Measurements from ENCODE around the gene LMNA. TPM values are rescaled to one million over a fixed set of nuclear protein-coding genes. Genes with fewer than 3 reads are reported as not detected.

Gene LMNA
- total RNA-seq, 1 experiment from 2014 or later = 944 TPM

GRCh38 chr1:156104065-156104810 lies 10.3 kb upstream of the LMNA start:
- H3K36me3 ChIP-seq = no peaks in the 10 kb centered on the region
- H3K27ac ChIP-seq = peak overlapping the region; percentile 97
- DNase-seq (ENCODE audit: low read depth in 1 of 2, low spot score in 2 of 2) = peak; percentile 73 to 83
- peaks cover 68% of the 10 kb centered on the region for H3K4me1 ChIP-seq (replicated peaks)
- H3K9me3 ChIP-seq (replicated peaks) = no peaks in the 10 kb centered on the region
- H3K27me3 ChIP-seq (replicated peaks) = no peaks in the 10 kb centered on the region
- H3K4me3 ChIP-seq = no peak overlapping the region

GRCh38 chr1:156104861-156105832 lies 9.4 kb upstream of the LMNA start:
- Histone ChIP-seq H3K4me1 (replicated peaks) (peaks cover 67% of the 10 kb centered on the region), H3K4me3 (no peak overlapping the region)
- no peak for DNase-seq (ENCODE audit: low read depth in 1 of 2, low spot score in 2 of 2)

DNA sequence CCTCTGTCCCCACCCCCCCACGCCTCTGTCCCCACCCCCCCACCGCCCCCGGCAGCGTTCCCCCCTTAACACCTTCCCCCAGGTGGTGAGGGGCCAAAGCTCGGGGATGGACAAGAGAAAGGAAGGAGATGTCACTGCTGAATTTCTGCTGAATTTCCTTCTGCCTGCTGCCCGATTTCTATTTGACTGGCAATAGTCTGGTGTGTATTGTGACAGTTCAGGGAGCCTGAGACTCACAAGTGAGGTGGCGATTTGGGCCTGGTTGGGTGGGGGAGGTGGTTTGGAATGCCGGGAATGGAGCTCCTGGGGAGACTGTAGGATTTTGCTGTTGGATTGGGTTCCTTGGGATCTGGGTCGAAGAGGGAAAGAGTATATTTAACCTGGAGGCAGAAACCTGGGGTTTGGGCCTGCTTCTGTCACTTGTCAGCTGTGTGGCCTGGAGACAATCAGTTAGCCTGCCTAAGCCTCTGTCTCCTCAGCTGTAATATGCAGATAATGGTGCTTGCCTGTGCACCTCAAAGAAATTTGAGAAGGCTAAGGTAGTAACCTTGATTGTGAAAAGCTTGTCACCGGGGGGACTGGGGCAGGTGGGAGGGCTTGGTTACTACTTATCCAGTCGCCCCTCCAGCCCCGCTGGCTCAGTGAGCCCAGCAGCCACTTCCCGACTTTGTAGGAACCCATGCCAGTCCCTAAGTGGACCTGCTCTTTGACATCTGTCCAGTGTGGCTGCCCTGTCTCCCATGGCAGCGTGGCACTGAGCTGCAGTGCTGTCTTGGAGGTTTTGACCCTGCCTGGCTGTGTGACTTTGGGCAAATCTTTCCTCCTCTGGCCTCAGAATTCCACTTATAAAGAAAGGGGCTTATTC lies 7.7 kb upstream of the LMNA start:
- Histone ChIP-seq H3K9me3 (replicated peaks) (no peaks in the 10 kb centered on the region), H3K27me3 (replicated peaks) (no peaks in the 10 kb centered on the region), H3K27ac (peak overlapping the region; percentile 97), H3K36me3 (no peaks in the 10 kb centered on the region), H3K4me1 (replicated peaks) (peaks cover 53% of the 10 kb centered on the region), H3K4me3 (0 out of 2 replicates have a peak overlapping the region, but pooled peaks have one; percentile 8)
- DNase-seq (ENCODE audit: low read depth in 1 of 2, low spot score in 2 of 2) = peak; percentile 60 to 69

More at GRCh38 chr1:156104861-156105832, 9.4 kb upstream of the LMNA start:
- H3K27me3 ChIP-seq (replicated peaks) = no peaks in the 10 kb centered on the region
- H3K36me3 ChIP-seq = no peaks in the 10 kb centered on the region
- H3K27ac ChIP-seq = peak overlapping the region; percentile 97
- no peaks in the 10 kb centered on the region for H3K9me3 ChIP-seq (replicated peaks)

GRCh38 chr1:156108057-156108456 lies 6.5 kb upstream of the LMNA start:
- Histone ChIP-seq H3K27me3 (replicated peaks) (no peaks in the 10 kb centered on the region), H3K4me1 (replicated peaks) (peaks cover 47% of the 10 kb centered on the region), H3K27ac (no peak overlapping the region), H3K36me3 (no peaks in the 10 kb centered on the region), H3K9me3 (replicated peaks) (no peaks in the 10 kb centered on the region), H3K4me3 (no peak overlapping the region)
- DNase-seq (ENCODE audit: low read depth in 1 of 2, low spot score in 2 of 2) = no peak

DNA sequence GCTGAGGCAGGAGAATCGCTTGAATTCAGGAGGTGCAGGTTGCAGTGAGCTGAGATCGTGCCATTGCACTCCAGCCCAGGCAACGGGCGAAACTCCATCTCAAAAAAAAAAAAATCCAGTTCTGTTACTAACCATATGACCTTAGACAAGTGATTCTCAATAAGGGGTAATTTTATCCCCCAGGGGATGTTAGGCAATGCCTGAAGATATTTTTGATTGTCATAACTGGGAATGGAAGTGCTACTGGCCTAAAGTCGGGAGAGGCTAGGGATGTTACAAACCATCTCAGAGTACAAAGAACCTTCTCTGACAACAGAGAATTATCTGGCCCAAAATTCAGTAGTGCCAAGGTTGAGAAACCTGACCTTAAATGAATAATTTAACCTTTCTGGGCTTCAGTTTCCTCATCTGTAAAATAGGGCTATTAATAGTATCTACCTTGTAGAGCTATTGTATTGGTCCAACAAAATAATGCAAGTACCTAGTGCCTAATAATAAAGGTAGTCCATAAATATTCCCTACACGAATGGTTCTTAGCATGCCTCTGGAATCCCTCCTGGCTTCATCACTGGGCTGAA lies 5.8 kb upstream of the LMNA start:
- no peaks in the 10 kb centered on the region for H3K27me3 ChIP-seq (replicated peaks)
- no peak overlapping the region for H3K27ac ChIP-seq
- H3K36me3 ChIP-seq = no peaks in the 10 kb centered on the region
- DNase-seq (ENCODE audit: low read depth in 1 of 2, low spot score in 2 of 2) = no peak
- peaks cover 47% of the 10 kb centered on the region for H3K4me1 ChIP-seq (replicated peaks)
- no peak overlapping the region for H3K4me3 ChIP-seq
- H3K9me3 ChIP-seq (replicated peaks) = no peaks in the 10 kb centered on the region

- Histone ChIP-seq H3K4me1 (replicated peaks) (peaks cover 38% of the 10 kb centered on the region), H3K36me3 (peaks cover 7% of the 10 kb centered on the region), H3K27ac (no peak overlapping the region), H3K9me3 (replicated peaks) (no peaks in the 10 kb centered on the region), H3K4me3 (no peak overlapping the region), H3K27me3 (replicated peaks) (no peaks in the 10 kb centered on the region)
- DNase-seq (ENCODE audit: low read depth in 1 of 2, low spot score in 2 of 2) = no peak
Observed at GRCh38 chr1:156110252-156110651, 4.3 kb upstream of the LMNA start.

DNA sequence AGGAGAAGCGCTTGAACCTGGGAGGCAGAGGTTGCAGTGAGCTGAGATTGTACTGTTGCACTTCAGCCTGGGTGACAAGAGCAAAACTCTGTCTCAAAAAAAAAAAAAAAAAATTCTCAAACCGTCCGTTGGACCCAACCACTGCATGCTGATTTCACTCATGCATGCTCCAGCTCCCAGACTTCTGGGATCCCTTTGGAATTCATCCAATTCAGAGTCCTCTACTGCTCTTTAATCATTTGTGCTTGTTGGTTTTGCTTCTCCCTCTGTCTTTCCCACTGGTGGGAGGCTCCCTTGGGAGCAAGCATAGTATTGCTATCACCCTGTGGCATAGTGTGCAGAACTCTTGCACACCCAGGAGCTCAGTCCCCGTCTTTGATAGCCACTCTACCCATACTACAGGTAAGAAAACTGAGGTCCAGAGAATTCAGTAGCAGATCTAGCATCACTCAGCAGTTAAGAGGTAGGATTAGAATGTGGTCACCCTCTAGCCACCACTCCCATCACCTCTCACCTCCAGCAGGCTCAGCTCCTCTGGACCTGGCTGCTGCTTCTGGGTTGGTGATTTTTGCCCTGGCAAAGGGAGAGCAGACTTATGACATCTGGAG lies 3.1 kb upstream of the LMNA start:
- no peak for DNase-seq (ENCODE audit: low read depth in 1 of 2, low spot score in 2 of 2)
- Histone ChIP-seq H3K9me3 (replicated peaks) (no peaks in the 10 kb centered on the region), H3K36me3 (peaks cover 17% of the 10 kb centered on the region), H3K4me1 (replicated peaks) (peaks cover 30% of the 10 kb centered on the region), H3K4me3 (no peak overlapping the region), H3K27ac (no peak overlapping the region), H3K27me3 (replicated peaks) (no peaks in the 10 kb centered on the region)

DNA sequence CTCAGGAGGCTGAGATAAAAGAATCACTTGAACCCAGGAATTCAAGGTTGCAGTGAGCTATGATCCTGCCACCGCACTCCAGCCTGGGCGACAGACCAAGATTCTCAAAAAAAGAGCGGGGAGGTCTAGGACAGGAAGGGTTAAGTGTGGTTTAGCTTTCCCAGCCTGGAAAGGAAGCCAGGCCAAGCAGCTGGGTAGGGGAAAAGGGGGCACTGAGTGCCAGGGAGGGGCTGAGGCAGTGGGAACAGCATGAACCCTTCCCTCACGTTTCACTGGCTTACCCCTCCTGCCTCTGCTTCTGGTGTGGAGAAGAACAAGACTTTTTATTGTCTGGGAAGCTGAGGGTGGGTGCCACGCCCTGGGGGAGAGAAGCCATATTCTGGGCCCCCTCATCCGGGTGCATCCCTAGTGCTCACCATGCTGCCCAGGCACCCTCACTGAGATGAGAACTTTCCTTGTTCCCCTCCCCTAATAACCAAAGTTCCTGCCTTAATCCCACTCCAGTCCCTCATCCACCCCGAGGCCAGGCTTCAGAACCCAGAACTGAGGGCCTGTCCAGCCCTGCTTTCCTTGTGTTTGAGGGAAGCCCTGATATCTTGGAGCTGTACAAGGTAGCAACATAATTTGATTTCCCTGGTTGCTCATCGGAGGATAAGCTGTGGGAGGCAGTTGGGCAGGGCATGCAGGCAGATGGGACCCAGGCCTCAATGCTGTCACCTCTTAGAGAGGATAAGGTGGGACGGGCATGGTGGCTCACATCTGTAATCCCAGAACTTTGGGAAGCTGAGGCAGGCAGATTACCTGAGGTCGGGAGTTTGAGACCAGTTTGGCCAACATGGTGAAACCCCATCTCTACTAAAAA lies 2.0 kb upstream of the LMNA start:
- H3K27me3 ChIP-seq (replicated peaks) = no peaks in the 10 kb centered on the region
- H3K4me3 ChIP-seq = no peak overlapping the region
- H3K36me3 ChIP-seq = peaks cover 27% of the 10 kb centered on the region
- no peak overlapping the region for H3K27ac ChIP-seq
- DNase-seq (ENCODE audit: low read depth in 1 of 2, low spot score in 2 of 2) = no peak
- H3K4me1 ChIP-seq (replicated peaks) = peaks cover 29% of the 10 kb centered on the region
- H3K9me3 ChIP-seq (replicated peaks) = no peaks in the 10 kb centered on the region

DNA sequence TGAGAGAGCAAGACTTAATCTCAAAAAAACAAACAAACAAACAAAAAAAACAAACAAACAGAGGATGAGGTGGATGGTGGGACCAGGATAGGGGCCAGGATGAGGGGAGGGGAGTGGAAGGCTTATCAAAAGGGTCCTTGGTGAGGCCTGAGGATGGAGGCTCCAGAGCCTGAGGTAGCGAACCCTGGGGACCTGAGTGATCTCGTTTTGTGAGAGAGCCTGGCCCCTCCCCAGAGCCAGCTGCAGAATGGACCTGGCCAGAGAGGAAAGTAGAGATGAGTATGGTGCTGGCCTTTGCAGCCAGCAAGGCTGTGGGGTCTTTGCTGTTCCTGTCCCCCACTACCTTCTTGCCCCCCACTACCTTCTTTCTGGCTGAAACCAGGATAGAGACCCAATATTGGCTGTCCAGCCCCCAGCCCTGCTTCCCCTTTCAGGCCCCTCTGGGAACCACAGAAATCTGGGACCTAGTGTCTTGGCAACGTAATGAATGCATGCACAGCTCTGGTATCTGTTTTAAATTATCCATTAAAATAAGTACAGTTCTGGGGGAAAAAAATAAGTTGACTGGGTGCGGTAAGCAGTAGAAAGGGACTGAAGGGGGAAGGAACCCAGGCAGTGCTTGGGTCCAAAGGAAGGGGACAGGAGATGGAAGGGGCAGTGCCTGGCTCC lies 1.1 kb upstream of the LMNA start:
- DNase-seq (ENCODE audit: low read depth in 1 of 2, low spot score in 2 of 2) = peak in 1 of 2 experiments; percentile 42
- Histone ChIP-seq H3K36me3 (peaks cover 34% of the 10 kb centered on the region), H3K9me3 (replicated peaks) (no peaks in the 10 kb centered on the region), H3K27ac (peak overlapping the region; percentile 92), H3K27me3 (replicated peaks) (no peaks in the 10 kb centered on the region), H3K4me1 (replicated peaks) (peaks cover 38% of the 10 kb centered on the region), H3K4me3 (no peak overlapping the region; the same call in 1 of the 2 replicates)

DNA sequence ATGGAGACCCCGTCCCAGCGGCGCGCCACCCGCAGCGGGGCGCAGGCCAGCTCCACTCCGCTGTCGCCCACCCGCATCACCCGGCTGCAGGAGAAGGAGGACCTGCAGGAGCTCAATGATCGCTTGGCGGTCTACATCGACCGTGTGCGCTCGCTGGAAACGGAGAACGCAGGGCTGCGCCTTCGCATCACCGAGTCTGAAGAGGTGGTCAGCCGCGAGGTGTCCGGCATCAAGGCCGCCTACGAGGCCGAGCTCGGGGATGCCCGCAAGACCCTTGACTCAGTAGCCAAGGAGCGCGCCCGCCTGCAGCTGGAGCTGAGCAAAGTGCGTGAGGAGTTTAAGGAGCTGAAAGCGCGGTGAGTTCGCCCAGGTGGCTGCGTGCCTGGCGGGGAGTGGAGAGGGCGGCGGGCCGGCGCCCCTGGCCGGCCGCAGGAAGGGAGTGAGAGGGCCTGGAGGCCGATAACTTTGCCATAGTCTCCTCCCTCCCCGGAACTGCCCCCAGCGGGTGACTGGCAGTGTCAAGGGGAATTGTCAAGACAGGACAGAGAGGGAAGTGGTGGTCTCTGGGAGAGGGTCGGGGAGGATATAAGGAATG lies 505 bp downstream of the LMNA start:
- H3K36me3 ChIP-seq = peaks cover 45% of the 10 kb centered on the region
- peaks cover 54% of the 10 kb centered on the region for H3K4me1 ChIP-seq (replicated peaks)
- H3K9me3 ChIP-seq (replicated peaks) = no peaks in the 10 kb centered on the region
- DNase-seq (ENCODE audit: low read depth in 1 of 2, low spot score in 2 of 2) = no peak
- H3K4me3 ChIP-seq = peak overlapping the region; percentile 95
- H3K27ac ChIP-seq = peak overlapping the region; percentile 92
- no peaks in the 10 kb centered on the region for H3K27me3 ChIP-seq (replicated peaks)

GRCh38 chr1:156115514-156116374 lies 1.2 kb downstream of the LMNA start:
- DNase-seq (ENCODE audit: low read depth in 1 of 2, low spot score in 2 of 2) = peak; percentile 78 to 87
- H3K36me3 ChIP-seq = peaks cover 53% of the 10 kb centered on the region
- peak overlapping the region; percentile 92 for H3K27ac ChIP-seq
- H3K4me1 ChIP-seq (replicated peaks) = peaks cover 61% of the 10 kb centered on the region
- no peaks in the 10 kb centered on the region for H3K27me3 ChIP-seq (replicated peaks)
- peak overlapping the region; percentile 95 for H3K4me3 ChIP-seq
- H3K9me3 ChIP-seq (replicated peaks) = no peaks in the 10 kb centered on the region
